K562 (cell line): ENCODE results near the gene PNKD. TPM values are rescaled to one million over a fixed set of nuclear protein-coding genes. Genes with fewer than 3 reads are reported as not detected.

Experiments
- E2F8 ChIP-seq: fragments of 450-650 bp; IDR thresholded peaks from 2 replicates; pipeline ENCODE4 v1.7.1; 2018; ENCODE audit warnings: mild to moderate bottlenecking, low read depth; ENCODE audit not compliant: partially characterized antibody
- FOXA3 ChIP-seq, 2 experiments: fragments of 450-650 bp in 1 of 2; sonication (generic) in 1 of 2; formaldehyde crosslinking; IDR thresholded peaks in 1 of 2; conservative IDR thresholded peaks in 1 of 2; 2 replicates each; pipeline versions ENCODE4 v1.4.0 to v1.8.0; 2020 to 2022; ENCODE audit warnings: mild to moderate bottlenecking in 2 of 2, missing genetic modification reagents in 1 of 2
- ILK ChIP-seq: fragments of 450-650 bp; IDR thresholded peaks from 2 replicates; pipeline ENCODE4 v1.6.1; 2016; ENCODE audit warnings: missing genetic modification characterization, low read depth, mild to moderate bottlenecking, missing compliant biosample characterization, moderate library complexity, borderline replicate concordance
- NUFIP1 ChIP-seq: fragments of 450-650 bp; IDR thresholded peaks from 2 replicates; pipeline ENCODE4 v1.6.1; 2018; ENCODE audit not compliant: partially characterized antibody
- TAL1 ChIP-seq: fragments of 450-650 bp; IDR thresholded peaks from 2 replicates; pipeline ENCODE4 v1.6.1; 2016; ENCODE audit warnings: mild to moderate bottlenecking
- ZBTB40 ChIP-seq, 2 experiments: fragments of 450-650 bp in 1 of 2; sonication (generic) in 1 of 2; formaldehyde crosslinking in 1 of 2; IDR thresholded peaks; 2 replicates each; pipeline versions ENCODE4 v1.7.1 to v1.9.0; 2016 to 2022; ENCODE audit warnings: inconsistent platforms in 1 of 2, mild to moderate bottlenecking in 1 of 2, missing genetic modification reagents in 1 of 2
- ZKSCAN8 ChIP-seq: fragments of 200-800 bp; sonication (Bioruptor generic); IDR thresholded peaks from 2 replicates; pipeline ENCODE4 v1.6.1; 2016; ENCODE audit warnings: missing genetic modification characterization, missing compliant biosample characterization
- ZNF354B ChIP-seq: fragments of 250-450 bp; sonication (Bioruptor Pico); IDR thresholded peaks from 2 replicates; pipeline ENCODE4 v1.4.0; 2020
- ZNF431 ChIP-seq: sonication (generic); formaldehyde crosslinking; IDR thresholded peaks from 2 replicates; pipeline ENCODE4 v1.8.0; 2022; ENCODE audit warnings: mild to moderate bottlenecking, missing genetic modification reagents
- ZNF561 ChIP-seq: fragments of 450-650 bp; formaldehyde crosslinking; conservative IDR thresholded peaks from 2 replicates; pipeline ENCODE4 v1.4.0; 2020; ENCODE audit warnings: mild to moderate bottlenecking, moderate library complexity
- polyA plus RNA-seq, 8 experiments: library from polyadenylated mRNA; depleted of rRNA in 4 of 8; stranded (reverse) in 5 of 8; unstranded in 3 of 8; fragments of >200 nt; fragmentation: Nextera tagmentation in 2 of 8; fragmentation: Illumina TruSeq in 1 of 8; extraction: Ambion mirVana in 2 of 8; extraction: Trizol in 1 of 8; gene quantifications; 2 replicates each; pipeline versions ENCODE4 v1.2.1 to v1.2.3, GENCODE V29; 2011 to 2014; ENCODE audit warnings: inconsistent platforms in 1 of 8, missing spikeins in 1 of 8
- total RNA-seq, 7 experiments: library from RNA; depleted of rRNA in 6 of 7; stranded (reverse); fragments of >200 nt in 6 of 7; fragmentation: Illumina TruSeq in 2 of 7; extraction: Trizol in 2 of 7; gene quantifications; 2 replicates each; pipeline versions ENCODE4 v1.2.1 to v1.2.3, GENCODE V29; 2011 to 2021; ENCODE audit warnings: low replicate concordance in 1 of 7
- TF ChIP-seq, protein P1 (sequence below): sonication (generic); formaldehyde crosslinking; IDR thresholded peaks from 2 replicates; pipeline ENCODE4 v1.8.0; 2022; ENCODE audit warnings: mild to moderate bottlenecking, missing genetic modification reagents
- TF ChIP-seq, protein P2 (sequence below): fragments of 250-450 bp; sonication (Bioruptor Pico); IDR thresholded peaks from 2 replicates; pipeline ENCODE4 v1.4.0; 2020; ENCODE audit warnings: mild to moderate bottlenecking, moderate library complexity, borderline replicate concordance

PNKD gene
- total and polyA plus RNA-seq, 9 of the 15 experiments (the other 6 are each of a cell fraction or from before 2014, with no cell fraction given): 26.0 to 105 (median 60.1) TPM

DNA sequence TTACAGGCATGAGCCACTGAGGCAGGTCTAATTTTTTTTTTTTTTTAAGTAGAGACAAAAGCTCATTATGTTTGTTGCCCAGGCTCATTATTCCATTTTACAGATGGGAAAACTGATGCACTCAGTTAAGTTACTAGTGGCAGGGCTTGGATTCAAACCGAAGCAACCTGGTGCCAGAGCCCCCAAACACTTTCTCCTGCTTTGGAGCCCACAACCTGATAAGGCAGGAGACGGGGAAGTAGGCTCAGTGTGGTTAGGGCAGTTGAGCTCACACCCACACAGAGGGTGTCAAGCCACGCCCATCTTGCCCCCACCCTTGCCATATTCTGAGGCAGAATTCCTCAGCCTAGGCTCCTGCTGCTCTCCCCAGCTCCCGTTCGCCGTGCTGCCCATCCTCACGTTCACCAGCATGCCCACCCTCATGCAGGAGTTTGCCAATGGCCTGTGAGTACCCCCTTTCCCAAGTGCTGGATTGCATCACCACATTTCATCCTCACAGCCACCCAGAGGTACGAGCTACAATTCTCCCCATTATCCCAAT, 123.5 kb downstream of the PNKD start (continued):
- no peak for TF ChIP-seq ZBTB40 (IDR thresholded peaks at IDR 0.05)
- no peak for TF ChIP-seq ZBTB40 (CRISPR knock-in tag; IDR thresholded peaks at IDR 0.05)
- TF ChIP-seq ZNF431 (CRISPR knock-in tag): no peak
- no peak for TF ChIP-seq TAL1
- no peak for TF ChIP-seq FOXA3 (CRISPR knock-in tag; conservative IDR thresholded peaks at IDR 0.05 in 1 of 2, IDR thresholded peaks at IDR 0.05 in 1 of 2)
- TF ChIP-seq, protein P1, sequence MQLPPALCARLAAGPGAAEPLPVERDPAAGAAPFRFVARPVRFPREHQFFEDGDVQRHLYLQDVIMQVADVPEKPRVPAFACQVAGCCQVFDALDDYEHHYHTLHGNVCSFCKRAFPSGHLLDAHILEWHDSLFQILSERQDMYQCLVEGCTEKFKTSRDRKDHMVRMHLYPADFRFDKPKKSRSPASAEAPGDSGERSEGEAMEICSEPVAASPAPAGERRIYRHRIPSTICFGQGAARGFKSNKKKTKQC (CRISPR knock-in tag): no peak
- no peak for TF ChIP-seq ZKSCAN8
- TF ChIP-seq ILK (tag): no peak
- no peak for TF ChIP-seq ZNF354B (CRISPR knock-in tag)
- TF ChIP-seq NUFIP1: no peak
- TF ChIP-seq, protein P2, sequence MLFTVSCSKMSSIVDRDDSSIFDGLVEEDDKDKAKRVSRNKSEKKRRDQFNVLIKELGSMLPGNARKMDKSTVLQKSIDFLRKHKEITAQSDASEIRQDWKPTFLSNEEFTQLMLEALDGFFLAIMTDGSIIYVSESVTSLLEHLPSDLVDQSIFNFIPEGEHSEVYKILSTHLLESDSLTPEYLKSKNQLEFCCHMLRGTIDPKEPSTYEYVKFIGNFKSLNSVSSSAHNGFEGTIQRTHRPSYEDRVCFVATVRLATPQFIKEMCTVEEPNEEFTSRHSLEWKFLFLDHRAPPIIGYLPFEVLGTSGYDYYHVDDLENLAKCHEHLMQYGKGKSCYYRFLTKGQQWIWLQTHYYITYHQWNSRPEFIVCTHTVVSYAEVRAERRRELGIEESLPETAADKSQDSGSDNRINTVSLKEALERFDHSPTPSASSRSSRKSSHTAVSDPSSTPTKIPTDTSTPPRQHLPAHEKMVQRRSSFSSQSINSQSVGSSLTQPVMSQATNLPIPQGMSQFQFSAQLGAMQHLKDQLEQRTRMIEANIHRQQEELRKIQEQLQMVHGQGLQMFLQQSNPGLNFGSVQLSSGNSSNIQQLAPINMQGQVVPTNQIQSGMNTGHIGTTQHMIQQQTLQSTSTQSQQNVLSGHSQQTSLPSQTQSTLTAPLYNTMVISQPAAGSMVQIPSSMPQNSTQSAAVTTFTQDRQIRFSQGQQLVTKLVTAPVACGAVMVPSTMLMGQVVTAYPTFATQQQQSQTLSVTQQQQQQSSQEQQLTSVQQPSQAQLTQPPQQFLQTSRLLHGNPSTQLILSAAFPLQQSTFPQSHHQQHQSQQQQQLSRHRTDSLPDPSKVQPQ (CRISPR knock-in tag): no peak
- no peak for TF ChIP-seq E2F8
- TF ChIP-seq ZNF561 (CRISPR knock-in tag): no peak
